HG03571 (cell line): Measurements from ENCODE around the gene FMR1.

Experiments
- ATAC-seq: cut with Tn5 transposase; IDR thresholded peaks from one replicate; pipeline ENCODE4 v1.9.1; 2021; ENCODE audit not compliant: unreplicated experiment

The FMR1 gene

DNA sequence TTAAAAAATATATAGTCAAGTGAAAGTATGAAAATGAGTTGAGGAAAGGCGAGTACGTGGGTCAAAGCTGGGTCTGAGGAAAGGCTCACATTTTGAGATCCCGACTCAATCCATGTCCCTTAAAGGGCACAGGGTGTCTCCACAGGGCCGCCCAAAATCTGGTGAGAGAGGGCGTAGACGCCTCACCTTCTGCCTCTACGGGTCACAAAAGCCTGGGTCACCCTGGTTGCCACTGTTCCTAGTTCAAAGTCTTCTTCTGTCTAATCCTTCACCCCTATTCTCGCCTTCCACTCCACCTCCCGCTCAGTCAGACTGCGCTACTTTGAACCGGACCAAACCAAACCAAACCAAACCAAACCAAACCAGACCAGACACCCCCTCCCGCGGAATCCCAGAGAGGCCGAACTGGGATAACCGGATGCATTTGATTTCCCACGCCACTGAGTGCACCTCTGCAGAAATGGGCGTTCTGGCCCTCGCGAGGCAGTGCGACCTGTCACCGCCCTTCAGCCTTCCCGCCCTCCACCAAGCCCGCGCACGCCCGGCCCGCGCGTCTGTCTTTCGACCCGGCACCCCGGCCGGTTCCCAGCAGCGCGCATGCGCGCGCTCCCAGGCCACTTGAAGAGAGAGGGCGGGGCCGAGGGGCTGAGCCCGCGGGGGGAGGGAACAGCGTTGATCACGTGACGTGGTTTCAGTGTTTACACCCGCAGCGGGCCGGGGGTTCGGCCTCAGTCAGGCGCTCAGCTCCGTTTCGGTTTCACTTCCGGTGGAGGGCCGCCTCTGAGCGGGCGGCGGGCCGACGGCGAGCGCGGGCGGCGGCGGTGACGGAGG is at the start of gene FMR1:
Gene FMR1, plus strand, starts transcription at position 728 of the 831 bp plus-strand sequence. CDS start 261 bp downstream, outside the sequence.
- ATAC-seq, result peak; percentile 82

DNA sequence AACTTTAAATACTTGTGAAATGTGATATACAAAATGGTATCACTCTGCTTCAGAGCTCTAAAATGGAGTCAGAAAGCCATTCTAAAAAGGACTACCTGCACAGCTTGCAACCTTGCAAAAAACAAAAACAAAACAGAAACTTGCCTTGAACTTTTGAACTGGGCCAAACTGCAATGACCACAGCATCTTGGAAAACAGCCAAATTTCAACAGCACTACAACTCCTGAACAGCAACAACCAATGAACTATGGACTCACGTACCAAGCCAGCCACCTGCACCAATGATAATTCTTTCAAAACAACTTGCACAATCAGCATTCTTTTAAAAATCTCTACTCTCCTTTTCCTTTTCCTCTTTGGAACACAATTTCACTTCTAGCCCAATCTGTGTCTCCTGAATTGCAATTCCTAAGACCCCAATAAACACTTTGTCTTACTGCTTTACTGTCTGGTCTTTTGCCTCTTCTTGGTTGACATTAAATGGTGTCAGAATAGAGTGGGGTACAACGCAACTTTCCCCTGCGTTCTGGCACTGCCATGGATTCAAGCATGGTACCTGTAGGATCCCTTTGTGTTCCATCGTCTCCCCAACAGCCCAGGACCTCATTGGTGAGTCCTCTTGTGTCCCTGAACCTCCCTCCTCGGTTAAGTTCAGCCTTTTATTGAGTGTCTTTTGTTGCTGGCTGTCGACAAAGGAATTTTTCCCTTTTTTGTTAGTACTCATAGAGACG is 35.7 kb upstream of the FMR1 start:
- ATAC-seq, result peak; percentile 93

DNA sequence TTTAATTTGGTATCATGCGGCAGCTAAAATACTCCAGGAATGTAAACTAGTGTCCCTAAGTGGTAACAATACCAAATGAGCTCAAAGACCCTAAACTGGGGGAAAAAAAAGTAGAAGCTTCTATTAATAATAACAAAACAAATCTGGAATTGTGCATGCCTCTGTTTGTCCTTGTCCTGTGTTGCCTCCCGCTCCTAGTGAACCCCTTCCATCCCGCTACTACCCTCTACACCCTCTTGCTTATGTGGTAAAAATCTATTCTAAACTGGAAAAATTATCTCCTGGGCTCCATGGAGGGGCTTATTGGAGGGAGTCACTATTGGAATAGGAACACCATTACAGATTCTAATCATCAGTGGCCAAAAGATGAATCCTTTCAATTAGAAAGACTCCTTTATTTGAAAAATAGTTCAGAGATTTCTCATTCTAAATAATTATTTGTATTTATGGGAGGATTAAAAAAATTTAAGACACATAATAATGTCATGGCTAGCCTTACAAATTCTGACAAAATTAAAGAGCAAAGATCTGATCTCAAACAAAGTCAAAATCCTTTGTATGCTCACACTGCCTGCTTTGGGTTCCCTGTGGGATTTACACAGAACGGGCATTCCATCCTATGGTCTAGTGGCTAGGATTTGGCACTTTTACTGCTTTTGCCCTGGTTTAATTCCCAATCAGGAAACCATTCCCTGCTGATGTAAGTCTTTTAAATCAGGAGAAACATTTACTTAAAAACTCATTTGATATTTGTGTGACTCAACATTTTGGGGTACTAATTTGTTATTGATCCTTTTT is 34.7 kb upstream of the FMR1 start:
- no peak for ATAC-seq

DNA sequence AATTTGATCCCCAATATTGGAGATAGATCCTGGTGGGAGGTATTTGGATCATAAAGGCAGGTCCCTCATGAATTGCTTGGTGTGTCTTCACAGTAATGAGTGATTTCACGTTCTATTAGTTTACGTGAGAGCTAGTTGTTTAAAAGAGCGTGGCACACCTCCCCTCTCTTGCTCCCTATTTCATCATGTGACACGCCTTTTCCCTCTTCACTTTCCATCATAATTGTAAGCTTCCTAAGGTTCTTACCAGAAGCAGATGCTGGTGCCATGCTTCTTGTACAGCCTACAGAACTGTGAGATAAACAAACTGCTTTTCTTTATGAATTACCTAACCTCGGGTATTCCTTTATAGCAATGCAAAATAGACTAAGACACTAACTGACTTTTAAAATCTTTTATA is 34.0 kb upstream of the FMR1 start:
- ATAC-seq, result no peak

DNA sequence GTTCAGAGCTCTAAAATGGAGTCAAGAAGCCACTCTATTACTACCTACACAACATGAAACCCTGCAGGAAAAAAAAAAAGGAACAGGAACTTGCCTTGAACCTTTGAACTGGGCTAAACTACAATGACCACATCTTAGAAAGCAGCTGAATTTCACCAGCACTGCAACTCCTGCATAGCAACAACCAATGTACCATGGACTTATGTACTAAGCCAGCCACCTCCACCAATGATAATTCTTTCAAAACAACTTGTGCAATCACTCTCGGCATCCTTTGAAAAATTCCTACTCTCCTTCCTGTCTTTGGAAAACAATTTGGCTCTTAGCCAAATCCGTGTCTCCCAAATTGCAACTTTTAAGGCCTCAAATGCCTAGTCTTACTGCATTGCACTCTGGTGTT is 26.8 kb upstream of the FMR1 start:
- no peak for ATAC-seq

DNA sequence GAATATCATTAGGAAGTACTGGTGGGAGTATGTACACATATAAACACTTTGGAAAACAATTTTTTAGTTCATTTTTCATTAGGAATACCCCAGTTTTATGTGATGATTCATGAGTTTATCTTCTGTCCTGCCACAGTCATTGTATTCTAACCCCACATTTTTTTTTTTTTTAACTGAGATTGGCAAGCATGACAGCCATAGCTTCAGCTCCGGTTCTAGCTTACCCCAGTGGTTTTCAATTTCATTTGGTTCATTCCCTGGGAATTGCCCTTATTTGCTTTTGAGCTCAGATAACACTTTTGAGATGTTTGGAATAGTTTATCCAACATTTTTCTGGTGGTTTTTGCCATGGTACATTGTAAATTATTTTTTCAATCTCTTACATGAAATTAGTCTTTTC is 21.0 kb upstream of the FMR1 start:
- ATAC-seq, result no peak

DNA sequence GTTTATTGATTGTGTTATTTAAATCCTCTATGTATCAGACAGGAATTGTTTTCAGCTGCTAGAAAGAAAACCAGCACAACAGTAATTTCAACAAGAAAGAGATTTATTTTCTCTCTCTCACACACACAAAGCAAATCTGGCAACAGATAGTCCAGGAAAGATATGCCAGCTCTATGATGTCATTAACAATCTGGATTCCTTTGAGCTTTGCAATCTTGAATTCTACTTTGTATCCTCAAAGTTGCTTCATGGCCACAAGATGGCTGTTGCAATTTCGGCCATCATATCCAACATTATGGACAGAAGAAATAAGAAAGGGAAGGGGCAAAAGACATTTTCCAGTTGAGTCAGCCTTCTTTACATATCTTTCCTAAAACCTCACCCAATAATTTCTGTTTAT is 19.8 kb upstream of the FMR1 start:
- no peak for ATAC-seq

DNA sequence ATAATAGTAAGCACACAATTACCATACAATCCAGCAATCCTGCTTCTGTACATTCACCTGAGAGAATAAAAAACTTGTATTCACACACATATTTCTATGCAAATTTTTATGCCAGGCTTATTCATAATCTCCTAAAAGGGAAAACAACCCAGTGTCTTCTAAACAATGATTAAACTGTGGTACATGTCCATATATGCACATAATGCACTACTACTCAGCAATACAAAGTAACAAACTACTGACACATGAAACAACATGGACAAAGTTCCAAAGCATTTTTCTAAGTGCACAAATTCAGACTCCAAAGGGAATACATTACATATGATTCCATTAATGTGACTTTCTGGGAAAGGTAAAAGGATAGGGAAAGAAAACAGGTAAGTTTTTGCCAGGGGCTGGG is 18.0 kb upstream of the FMR1 start:
- no peak for ATAC-seq

DNA sequence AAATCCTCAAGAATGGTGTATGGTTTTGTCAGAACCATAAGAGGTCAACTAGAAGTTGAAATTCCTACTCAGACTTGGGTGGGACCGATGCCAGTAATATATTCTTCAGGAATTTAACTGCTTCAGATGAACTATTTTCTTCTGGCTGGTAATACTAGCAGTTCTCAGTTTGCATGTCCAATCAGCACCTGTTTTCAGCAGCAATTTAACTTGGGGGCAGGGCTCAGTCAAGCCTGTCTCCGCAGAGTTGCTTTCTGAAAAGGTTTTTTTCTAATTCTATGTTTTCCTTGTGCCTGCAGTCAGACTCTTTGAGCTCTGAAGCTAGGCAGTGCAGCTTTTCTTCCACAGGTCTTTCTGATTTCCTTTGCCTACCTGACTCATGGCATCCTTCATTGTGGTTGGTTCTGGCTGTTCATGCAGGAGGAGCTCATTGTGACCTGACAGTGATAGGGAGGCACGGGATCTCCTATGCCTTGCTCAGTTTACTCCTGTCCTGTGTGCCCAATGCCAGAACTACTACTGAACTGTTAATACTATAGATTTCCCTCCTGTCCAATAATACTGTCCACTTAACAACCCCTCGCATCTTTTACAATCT is 17.3 kb upstream of the FMR1 start:
- no peak for ATAC-seq

DNA sequence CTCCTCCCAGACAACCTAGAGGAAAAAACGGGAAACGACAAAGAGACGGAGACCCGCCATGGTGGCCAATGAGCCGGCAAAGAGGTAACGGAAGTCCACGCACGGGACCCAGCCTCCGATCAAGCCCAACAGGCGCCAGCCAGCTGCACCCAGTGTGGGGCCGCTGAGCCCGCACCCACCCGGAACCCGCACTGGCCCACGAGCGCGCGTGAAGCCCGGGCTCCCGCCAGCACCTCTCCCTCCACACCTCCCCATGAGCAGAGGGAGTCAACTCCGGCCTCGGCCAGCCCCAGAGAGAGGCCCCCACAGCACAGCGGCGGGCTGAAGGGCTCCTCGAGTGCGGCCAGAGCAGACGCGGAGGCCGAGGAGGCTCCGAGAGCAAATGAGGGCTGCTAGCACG is 14.6 kb upstream of the FMR1 start:
- no peak for ATAC-seq

DNA sequence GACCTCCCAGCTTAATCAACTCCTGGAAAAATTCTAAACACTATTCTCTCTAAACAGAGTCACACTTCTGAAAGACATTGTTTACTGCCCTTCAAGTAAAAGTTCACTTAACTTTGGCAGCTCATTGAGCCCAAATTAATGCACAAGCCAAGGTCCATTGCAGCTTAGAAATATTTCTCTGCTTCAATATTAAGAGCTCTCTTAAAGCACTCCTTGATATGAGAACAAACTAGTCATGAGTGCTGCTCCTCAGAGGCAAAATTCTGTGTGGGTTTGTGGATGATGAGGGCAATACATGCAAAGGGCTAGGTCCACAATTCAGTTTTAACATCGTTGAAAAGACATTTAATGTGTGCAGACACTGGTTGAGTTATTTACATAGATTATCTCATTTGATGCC is 12.8 kb upstream of the FMR1 start:
- no peak for ATAC-seq

DNA sequence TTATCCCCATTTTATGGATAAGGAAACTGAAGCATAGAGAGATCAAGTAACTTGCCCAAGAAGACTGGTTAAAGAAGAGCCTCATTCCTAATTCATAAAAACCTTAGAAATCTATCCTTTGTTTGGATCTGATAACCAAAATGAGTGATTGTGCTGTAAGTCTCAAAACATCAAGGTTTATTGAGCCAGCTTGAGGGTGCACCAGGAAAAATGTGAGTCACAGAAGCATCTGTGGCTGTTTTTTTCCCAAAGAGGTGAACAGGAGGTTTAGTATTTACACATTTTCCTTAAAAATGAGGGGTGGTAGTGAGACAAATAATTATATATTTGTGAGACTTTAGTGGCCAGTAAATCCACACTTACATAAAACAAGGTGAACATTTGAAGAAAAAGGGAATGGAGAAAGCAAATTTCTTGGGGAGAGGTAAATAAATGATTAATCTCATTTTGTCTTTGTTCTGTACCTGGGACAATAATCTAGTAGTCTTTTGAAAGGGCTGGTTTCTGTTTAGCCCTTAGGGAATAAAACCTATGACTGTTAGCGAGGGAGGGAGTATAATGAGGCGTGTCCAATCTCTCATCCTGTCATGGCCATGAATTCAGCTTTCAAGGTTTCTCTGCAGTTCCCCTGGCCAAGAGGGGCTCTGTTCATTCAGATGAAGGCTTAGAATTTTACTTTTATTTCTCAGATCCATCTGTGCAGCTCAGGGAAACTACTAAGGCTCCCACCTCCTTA is 12.2 kb upstream of the FMR1 start:
- peak; percentile 93 for ATAC-seq

DNA sequence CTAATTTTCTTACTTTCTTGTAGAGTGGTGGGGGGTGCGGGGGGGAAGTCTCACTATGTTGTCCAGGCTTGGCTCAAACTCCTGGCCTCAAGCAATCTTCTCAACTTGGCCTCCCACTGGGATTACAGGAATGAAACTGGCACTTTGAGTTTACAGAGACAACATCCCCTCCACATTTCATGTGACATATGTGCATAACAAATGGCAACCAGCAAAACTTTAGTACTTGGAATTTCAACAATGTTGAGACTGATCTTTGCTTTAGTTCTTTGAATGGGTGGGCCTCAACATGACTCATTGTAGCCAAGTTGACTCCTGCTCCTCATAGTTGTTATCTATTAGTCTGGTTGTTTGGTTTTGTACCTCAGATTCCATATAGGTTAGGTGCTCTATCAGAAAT is 11.4 kb upstream of the FMR1 start:
- ATAC-seq, result no peak

DNA sequence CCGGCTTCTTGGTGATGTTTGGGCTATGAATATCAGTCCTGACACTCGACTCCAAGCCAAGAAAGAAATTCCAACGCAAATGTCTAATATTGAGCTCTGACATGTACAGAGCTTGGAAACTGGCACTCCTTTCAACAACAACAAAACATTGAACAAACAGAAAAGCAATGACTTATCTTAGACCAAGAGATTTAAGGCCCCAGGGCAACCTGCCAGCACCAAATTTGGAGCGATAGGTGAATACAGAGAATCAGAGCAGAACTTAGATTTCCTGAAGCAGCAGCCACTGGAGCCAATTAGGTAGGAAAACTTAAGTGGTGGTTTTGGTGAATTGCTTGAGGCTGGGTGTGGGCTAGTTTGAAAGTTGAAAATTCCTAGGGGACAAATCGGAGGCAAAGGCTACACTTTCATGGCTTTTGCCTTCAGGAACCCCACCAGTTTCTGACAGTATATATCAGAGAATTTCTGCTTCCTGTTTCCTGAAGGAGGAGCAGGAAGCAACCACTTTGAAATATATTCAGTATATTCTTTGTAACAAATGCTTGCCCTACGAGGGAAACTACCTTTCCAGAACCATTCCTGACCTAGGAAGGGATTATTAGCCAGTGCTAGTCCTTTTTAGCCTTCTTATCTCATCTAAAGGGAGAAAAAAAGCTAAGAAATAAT is 10.1 kb upstream of the FMR1 start:
- no peak for ATAC-seq

DNA sequence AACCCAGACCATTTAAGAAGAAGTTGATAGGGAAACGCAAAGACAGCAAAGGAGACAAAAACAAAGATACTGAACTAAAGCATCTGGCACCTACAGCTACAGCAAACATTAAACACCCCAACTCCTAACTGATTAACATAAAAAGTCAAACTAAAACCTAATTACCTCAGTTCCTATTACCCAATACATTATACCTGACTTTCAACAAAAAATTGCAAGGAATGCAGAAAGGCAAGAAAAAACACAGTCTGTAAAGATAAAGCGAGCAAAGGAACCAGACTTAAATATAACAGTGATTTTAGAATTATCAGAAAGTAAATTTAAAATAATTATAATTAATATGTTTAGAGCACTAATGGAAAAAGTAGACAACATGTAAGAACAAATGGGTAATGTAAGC is 9.4 kb upstream of the FMR1 start:
- ATAC-seq, result no peak

DNA sequence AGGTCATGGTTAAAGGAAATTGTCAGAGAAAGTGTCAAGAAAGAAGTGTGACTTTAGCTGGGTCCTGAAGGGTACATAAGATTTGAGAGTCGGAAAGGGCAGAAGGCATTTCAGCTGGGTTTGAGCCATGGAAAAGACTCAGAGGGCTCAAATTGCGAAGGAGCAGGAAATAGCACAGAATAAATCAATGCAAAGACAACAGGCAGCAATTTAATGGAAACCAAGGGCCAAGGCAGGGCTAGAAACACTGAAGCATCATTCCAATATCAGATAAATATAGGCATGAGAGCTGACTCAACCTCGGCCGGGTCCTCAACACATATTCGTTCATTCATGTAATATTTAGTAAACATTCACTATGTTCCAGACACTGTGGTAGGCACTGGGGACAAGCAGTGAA is 3.6 kb upstream of the FMR1 start:
- no peak for ATAC-seq

DNA sequence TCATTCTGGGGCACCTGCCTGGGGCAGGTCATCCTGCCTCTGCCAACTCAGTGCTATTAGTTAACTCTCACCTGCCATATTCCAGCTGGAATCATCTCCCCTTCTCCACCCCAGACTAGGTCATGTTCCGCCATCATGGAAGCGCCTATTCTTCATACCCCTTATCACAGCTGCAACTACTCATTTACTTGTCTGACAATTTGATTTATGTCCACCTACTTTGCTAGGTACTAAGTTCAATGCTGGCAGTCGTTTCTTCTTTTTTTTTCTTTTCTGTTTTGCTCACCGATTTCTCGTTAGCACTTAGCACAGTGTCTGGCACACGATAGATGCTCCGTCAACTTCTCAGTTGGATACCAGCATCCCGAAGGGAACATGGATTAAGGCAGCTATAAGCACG is 1.1 kb upstream of the FMR1 start:
- no peak for ATAC-seq

DNA sequence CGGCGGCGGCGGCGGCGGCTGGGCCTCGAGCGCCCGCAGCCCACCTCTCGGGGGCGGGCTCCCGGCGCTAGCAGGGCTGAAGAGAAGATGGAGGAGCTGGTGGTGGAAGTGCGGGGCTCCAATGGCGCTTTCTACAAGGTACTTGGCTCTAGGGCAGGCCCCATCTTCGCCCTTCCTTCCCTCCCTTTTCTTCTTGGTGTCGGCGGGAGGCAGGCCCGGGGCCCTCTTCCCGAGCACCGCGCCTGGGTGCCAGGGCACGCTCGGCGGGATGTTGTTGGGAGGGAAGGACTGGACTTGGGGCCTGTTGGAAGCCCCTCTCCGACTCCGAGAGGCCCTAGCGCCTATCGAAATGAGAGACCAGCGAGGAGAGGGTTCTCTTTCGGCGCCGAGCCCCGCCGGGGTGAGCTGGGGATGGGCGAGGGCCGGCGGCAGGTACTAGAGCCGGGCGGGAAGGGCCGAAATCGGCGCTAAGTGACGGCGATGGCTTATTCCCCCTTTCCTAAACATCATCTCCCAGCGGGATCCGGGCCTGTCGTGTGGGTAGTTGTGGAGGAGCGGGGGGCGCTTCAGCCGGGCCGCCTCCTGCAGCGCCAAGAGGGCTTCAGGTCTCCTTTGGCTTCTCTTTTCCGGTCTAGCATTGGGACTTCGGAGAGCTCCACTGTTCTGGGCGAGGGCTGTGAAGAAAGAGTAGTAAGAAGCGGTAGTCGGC is 528 bp downstream of the FMR1 start:
- ATAC-seq, result peak; percentile 36

DNA sequence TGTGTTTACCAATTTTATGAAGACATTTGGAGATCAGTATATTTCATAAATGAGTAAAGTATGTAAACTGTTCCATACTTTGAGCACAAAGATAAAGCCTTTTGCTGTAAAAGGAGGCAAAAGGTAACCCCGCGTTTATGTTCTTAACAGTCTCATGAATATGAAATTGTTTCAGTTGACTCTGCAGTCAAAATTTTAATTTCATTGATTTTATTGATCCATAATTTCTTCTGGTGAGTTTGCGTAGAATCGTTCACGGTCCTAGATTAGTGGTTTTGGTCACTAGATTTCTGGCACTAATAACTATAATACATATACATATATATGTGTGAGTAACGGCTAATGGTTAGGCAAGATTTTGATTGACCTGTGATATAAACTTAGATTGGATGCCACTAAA is 1.9 kb downstream of the FMR1 start:
- ATAC-seq, result no peak
